ENCODE data around the gene ZNF319. TPM values are rescaled to one million over a fixed set of nuclear protein-coding genes. Genes with fewer than 3 reads are reported as not detected.

Gene ZNF319
- total RNA-seq, 2 donors from 2014 or later, result 3.3 to 4.7 TPM

DNA sequence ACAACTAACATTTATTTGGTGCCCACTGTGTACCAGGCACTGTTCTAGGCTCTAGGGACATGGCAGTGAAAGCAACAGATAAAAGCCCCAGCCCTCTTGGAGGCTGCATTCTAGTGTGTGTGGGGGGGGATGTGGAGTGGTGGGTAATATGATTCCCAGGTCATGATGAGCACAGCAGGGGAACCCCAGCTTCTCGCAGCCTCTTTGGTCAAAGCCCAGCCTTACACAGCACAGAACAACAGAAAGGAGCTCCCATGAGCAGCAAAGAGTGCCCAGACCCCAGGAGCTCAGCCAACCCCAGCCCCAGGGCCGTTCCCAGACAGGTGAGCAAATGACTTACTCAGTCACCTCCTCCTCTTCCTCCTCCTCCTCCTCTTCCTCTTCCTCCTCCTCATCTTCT, 51.5 kb downstream of the ZNF319 start:
- Histone ChIP-seq H3K9me3 (no peaks in the 10 kb centered on the region), H3K4me3 (no peak overlapping the region), H3K36me3 (replicated peaks in 1 of 2; ENCODE audit: insufficient read depth in 1 of 2, low read depth in 2 of 2) (no peaks in the 10 kb centered on the region), H3K27me3 (no peaks in the 10 kb centered on the region), H3K27ac (no peak overlapping the region), H3K4me1 (no peaks in the 10 kb centered on the region)
- 7 to 21% methylated on average over 2 of the region's 2 CpGs for WGBS, 2 donors
- DNase-seq, result no peak
- no peak for ATAC-seq
- intact Hi-C loops (cut with DNase I), result no loop called here
- TF ChIP-seq, protein P1, sequence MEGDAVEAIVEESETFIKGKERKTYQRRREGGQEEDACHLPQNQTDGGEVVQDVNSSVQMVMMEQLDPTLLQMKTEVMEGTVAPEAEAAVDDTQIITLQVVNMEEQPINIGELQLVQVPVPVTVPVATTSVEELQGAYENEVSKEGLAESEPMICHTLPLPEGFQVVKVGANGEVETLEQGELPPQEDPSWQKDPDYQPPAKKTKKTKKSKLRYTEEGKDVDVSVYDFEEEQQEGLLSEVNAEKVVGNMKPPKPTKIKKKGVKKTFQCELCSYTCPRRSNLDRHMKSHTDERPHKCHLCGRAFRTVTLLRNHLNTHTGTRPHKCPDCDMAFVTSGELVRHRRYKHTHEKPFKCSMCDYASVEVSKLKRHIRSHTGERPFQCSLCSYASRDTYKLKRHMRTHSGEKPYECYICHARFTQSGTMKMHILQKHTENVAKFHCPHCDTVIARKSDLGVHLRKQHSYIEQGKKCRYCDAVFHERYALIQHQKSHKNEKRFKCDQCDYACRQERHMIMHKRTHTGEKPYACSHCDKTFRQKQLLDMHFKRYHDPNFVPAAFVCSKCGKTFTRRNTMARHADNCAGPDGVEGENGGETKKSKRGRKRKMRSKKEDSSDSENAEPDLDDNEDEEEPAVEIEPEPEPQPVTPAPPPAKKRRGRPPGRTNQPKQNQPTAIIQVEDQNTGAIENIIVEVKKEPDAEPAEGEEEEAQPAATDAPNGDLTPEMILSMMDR (IDR thresholded peaks at IDR 0.05), result no peak
- no peak for TF ChIP-seq POLR2A (IDR thresholded peaks at IDR 0.05)

GRCh38 chr16:57948027-57948426, 52.4 kb downstream of the ZNF319 start:
- Histone ChIP-seq H3K27me3 (no peaks in the 10 kb centered on the region), H3K36me3 (replicated peaks in 1 of 2; ENCODE audit: insufficient read depth in 1 of 2, low read depth in 2 of 2) (no peaks in the 10 kb centered on the region), H3K9me3 (no peaks in the 10 kb centered on the region), H3K4me1 (no peaks in the 10 kb centered on the region), H3K27ac (no peak overlapping the region), H3K4me3 (no peak overlapping the region)
- ATAC-seq (no peak), DNase-seq (no peak)
- intact Hi-C loops (cut with DNase I), result no loop called here
- TF ChIP-seq POLR2A (IDR thresholded peaks at IDR 0.05), result no peak
- TF ChIP-seq, protein P1 (IDR thresholded peaks at IDR 0.05), result no peak
- WGBS, 2 donors, result 82 to 88% methylated on average over 3 to 5 of the region's 5 CpGs

DNA sequence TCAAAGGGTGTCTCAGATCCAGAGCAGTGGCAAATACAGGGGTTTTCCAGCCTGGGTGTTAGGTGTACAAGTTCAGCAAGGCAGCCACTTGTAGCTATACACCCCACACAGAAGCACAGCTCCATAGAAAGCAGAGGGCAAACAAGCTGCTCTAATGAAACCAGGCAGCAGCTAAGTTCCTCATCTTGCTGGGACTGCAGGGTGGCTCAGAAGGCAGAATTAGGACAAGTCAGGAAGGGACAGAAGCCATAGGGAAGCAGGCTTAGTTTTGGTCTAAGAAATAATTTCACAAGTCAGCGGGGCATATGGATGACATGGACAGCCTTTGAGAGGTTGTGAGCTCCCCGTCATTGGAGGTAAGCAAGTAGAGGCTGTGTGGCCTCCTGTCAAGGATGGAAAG, 53.2 kb downstream of the ZNF319 start:
- H3K36me3 ChIP-seq (replicated peaks in 1 of 2; ENCODE audit: insufficient read depth in 1 of 2, low read depth in 2 of 2), result no peaks in the 10 kb centered on the region
- H3K4me1 ChIP-seq, result no peaks in the 10 kb centered on the region
- DNase-seq (no peak), ATAC-seq (no peak)
- TF ChIP-seq, protein P1 (IDR thresholded peaks at IDR 0.05), result no peak
- TF ChIP-seq POLR2A (IDR thresholded peaks at IDR 0.05), result no peak
- no peaks in the 10 kb centered on the region for H3K9me3 ChIP-seq
- no peak overlapping the region for H3K27ac ChIP-seq
- no peaks in the 10 kb centered on the region for H3K27me3 ChIP-seq
- 85% methylated on average over 2 of the region's 2 CpGs for WGBS, 2 donors
- no peak overlapping the region for H3K4me3 ChIP-seq
- intact Hi-C loops (cut with DNase I), result no loop called here

DNA sequence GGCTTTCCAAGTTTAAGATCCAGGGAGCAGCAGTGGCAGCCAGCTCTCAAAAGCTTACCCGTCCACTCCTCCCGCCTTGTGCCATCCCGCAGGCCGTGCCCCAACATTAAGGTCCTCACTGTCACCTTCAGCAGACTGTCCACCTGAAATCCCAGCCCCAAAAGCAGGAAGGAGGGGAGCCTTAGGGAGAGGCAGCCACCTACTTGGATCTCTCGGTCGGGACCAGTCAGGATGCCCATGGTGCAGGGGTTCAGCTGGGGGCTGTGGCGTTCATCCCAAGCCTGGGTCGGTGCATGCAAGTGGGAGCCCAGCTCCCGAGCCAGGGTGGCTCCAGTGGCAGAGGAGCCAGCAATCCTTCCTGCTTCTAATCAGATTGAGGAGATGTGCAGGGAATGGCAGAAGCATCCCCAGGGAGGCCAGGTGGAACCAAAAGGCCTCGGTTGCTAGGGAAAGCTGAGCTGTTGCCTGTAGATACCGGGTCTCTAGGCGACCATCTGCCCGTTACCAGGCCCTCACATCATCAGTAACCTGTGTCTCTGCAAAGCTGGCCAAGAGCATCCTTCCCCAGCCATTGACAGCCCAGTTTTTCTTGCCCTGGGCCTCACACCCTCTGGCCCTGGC, 54.2 kb downstream of the ZNF319 start:
- ATAC-seq (no peak), DNase-seq (no peak)
- Histone ChIP-seq H3K9me3 (no peaks in the 10 kb centered on the region), H3K27ac (no peak overlapping the region), H3K36me3 (replicated peaks in 1 of 2; ENCODE audit: insufficient read depth in 1 of 2, low read depth in 2 of 2) (no peaks in the 10 kb centered on the region), H3K4me1 (peaks cover 3% of the 10 kb centered on the region), H3K4me3 (no peak overlapping the region), H3K27me3 (no peaks in the 10 kb centered on the region)
- 84 to 94% methylated on average over 6 to 13 of the region's 13 CpGs for WGBS, 2 donors
- intact Hi-C loops (cut with DNase I), result no loop called here
- no peak for TF ChIP-seq POLR2A (IDR thresholded peaks at IDR 0.05)

DNA sequence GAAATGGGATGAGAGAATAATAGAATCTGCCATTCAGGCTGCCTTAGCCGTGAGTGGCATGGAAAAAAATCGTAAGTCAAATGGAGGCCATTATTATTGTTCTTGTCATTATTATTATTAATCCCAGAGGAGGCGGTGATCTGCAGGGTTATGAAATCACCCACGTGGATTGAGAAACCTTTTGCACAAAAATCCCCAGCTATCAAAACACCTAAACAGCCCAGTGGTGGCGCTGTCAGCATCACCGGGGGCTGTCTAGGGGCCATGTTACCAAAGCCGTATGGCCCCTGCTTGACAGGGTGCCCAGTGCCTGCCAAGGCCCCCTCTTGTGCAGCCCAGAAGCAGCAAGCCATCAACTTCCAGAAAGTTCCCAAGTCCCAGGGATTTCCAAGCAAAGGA, 54.7 kb downstream of the ZNF319 start:
- H3K27ac ChIP-seq, result no peak overlapping the region

More for the DNA sequence above, 54.7 kb downstream of the ZNF319 start:
- WGBS, 2 donors, result 44 to 55% methylated on average over 7 of the region's 7 CpGs
- Histone ChIP-seq H3K27me3 (no peaks in the 10 kb centered on the region), H3K4me3 (no peak overlapping the region), H3K9me3 (no peaks in the 10 kb centered on the region), H3K4me1 (peaks cover 6% of the 10 kb centered on the region), H3K36me3 (replicated peaks in 1 of 2; ENCODE audit: insufficient read depth in 1 of 2, low read depth in 2 of 2) (no peaks in the 10 kb centered on the region)
- no peak for DNase-seq
- no peak for ATAC-seq
- TF ChIP-seq, protein P1 (IDR thresholded peaks at IDR 0.05), result no peak
- no peak for TF ChIP-seq POLR2A (IDR thresholded peaks at IDR 0.05)
- intact Hi-C loops (cut with DNase I), result no loop called here
